Mammary epithelial cell (primary cell): Measurements from ENCODE around the gene GPHA2.

Source experiments
- CTCF ChIP-seq, 2 donors: IDR thresholded peaks in 1 of 2; conservative IDR thresholded peaks in 1 of 2; 2 replicates each; pipeline ENCODE4 v1.5.1; 2011 to 2012; ENCODE audit warnings: inconsistent platforms in 2 of 2, low read length in 2 of 2, mild to moderate bottlenecking in 2 of 2, control low read depth in 1 of 2, low read depth in 1 of 2; ENCODE audit not compliant: insufficient read depth in 1 of 2; ENCODE audit errors: extremely low read depth in 1 of 2
- EZH2 ChIP-seq: IDR thresholded peaks from 2 replicates; pipeline ENCODE4 v1.6.1; 2012; ENCODE audit warnings: low read length, inconsistent platforms, borderline replicate concordance

GRCh38 chr11:64911689-64912088, 24.0 kb downstream of the GPHA2 start:
- TF ChIP-seq CTCF (conservative IDR thresholded peaks at IDR 0.05 in 1 of 2, IDR thresholded peaks at IDR 0.05 in 1 of 2; ENCODE audit: extremely low read depth in 1 of 2, insufficient read depth in 1 of 2, low read depth in 1 of 2, low read length in 2 of 2): no peak
- TF ChIP-seq EZH2: no peak
